GM18507 (cell line): Measurements from ENCODE around the gene ADCY5.
"Not testable (repeated sequence)": the region's sequence is repeated elsewhere in the genome, so short reads cannot be mapped to it uniquely, and the experiment has no call there.

Experiments used
- DNase-seq: peaks from one replicate; pipeline ENCODE4 v3.0.0; 2011; ENCODE audit warnings: low read depth; ENCODE audit not compliant: insufficient read length; ENCODE audit errors: extremely low spot score
- FAIRE-seq: peaks from 2 replicates; lab custom pipeline; 2011; peaks lifted over from hg19 to GRCh38; lab: Jason Lieb, UNC

The ADCY5 gene

DNA sequence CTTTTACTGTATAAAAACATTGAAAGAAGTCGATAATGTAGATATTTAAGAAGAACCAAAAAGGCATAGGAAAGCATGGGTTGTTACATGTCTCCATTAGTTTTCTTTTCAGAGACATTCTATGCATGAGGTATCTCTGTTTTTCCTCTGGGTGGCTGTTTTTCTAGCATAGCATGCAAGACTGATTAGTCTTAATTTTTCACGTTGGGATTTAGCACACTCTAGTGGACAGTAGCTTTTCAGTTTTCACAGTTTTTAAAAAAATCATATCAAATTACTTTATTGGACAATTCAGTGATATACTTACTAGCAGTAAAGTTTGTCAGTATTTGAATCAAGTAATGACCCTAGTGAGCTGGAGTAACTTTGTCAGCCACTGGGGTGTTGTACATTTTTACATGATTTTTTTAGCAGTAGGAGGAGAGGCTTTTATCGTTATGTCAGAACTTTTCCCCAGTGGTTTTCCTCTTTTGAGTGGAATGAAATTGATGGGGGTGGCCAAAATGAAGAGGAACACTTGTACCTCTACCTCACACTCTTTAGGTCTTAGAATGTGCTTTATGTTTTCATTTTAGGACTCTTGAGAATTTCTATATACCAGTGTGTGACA lies 190.0 kb downstream of the ADCY5 start:
- FAIRE-seq (peak; percentile 59), DNase-seq (no peak)

DNA sequence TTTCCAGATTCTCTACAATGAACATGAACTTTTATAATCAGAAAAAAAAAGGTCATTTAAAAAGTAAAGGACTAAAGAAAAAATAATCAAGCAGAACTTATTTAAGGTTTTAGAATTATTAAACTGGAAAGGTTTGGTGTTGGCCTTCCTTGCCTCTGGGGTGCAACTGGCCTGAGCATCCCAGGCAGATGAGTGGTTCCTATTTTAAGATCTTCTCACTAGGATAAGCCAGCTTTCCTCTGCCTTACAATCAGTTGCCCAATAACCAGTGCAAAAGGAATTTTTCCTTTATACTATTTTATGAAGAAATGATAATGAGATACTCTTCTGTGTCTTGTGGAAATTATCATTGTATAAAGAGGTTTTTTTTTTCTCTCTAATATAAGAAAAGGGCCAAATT lies 190.5 kb downstream of the ADCY5 start:
- no peak for DNase-seq
- FAIRE-seq = no peak

DNA sequence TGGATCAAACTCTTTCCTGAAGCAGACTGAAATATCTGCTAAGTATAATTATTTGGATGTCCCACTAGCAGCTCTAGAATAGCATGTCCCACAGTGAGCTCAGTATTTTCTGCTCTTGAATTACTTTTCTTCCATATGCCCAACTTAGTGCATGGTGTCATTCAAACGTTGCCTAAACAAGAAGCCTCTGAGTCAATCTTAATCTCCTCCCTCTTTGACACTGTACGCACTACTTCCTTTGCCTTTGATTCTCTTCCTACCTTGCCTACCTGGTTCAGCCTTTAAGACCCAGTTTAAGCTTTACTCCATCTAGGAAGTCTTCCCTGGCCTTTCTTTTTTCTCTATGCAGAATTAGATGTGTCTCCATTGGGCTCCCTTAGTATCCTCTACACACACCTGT lies 192.6 kb downstream of the ADCY5 start:
- no peak for FAIRE-seq
- DNase-seq = no peak

DNA sequence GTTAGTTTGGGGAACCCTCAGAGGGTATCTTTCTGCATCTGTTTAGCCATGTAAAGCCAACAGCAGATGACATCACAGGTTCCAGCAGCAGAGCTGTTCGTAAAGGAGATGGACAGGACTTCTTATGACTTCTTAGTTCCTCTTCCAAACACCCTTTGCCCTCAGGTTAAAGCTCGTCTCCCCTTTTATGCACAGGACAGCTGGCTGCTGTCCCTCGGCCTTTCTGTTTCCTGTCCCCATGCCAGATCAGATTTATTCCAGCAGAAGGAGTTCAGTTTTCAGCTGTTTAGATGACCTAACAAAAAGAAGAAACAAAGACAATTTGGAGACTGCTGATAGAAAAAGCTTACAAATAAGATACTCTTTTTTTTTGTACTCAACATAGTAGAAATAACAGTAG lies 202.0 kb downstream of the ADCY5 start:
- DNase-seq = no peak
- FAIRE-seq = no peak

DNA sequence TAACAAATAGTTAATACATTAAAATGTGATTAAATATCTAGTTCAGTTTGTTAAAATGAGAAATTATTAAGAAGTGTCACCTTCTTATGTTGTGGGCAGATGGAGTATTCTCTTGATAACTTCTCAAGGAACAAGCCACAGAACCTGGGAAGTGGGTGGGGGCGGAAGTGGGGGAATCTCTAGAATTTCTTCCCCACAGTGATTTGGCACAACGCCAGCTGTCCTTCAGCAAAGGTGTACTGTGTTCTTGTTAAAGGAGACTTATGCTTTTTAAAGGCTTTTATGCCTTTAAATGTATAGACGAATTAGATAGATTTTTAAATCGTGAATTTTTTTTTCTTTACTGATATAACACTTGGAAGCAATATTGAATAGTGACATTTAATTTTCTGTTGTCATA lies 204.8 kb downstream of the ADCY5 start:
- no peak for FAIRE-seq

DNA sequence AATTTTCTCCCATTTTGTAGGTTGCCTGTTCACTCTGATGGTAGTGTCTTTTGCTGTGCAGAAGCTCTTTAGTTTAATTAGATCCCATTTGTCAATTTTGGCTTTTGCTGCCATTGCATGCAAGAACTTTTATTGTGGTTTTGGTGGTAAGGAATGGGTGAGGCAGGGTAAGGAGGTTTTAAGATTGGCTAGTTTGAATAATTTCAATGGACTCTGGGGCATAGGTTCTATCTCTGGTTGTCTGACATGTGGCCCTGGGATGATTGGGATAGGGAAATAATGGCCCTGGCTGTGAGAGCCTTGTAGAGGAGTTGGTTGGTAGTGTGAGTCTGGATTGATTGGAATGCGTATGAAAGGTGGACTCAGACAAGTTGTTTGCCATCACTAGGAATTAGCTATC lies 209.1 kb downstream of the ADCY5 start:
- DNase-seq (no peak), FAIRE-seq (no peak)

More for the DNA sequence above, 204.8 kb downstream of the ADCY5 start:
- DNase-seq = no peak

DNA sequence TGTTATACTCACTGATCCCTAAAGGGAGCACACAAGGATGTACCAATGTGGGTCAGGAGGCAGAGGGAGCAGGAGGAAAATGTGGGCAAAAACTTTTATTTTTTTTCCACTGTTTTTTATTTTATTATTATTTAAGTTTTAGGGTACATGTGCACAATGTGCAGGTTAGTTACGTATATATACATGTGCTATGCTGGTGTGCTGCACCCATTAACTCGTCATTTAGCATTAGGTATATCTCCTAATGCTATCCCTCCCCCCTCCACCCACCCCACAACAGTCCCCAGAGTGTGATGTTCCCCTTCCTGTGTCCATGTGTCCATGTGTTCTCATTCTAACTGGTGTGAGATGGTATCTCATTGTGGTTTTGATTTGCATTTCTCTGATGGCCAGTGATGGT lies 209.7 kb downstream of the ADCY5 start:
- FAIRE-seq = not testable (repeated sequence)

DNA sequence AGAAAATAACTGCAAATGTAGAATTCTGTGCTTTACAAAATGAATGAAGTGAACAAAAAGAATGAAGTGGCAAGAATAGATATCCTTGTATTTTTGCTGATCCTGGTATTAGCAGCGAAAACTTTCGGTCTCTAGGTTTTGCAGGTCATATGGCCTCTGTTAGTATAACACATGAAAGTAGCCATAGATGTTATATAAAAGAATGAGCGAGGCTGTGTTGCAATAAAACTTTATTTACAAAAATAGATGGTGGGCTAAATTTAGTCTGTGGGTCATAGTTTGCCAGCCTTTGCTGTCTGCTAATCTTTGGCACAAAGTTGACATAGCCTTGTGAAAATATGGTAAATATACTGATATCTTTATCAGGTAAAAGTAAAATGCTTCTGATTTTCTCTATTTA lies 212.0 kb downstream of the ADCY5 start:
- FAIRE-seq (no peak), DNase-seq (no peak)

More for the DNA sequence above, 209.7 kb downstream of the ADCY5 start:
- DNase-seq = not testable (repeated sequence)
